HG02938 (cell line): ENCODE data around the gene NKX6-2.
"Not testable (repeated sequence)": the region's sequence is repeated elsewhere in the genome, so short reads cannot be mapped to it uniquely, and the experiment has no call there.

ENCODE experiments used
- ATAC-seq: cut with Tn5 transposase; IDR thresholded peaks from one replicate; pipeline ENCODE4 v1.9.1; 2021; ENCODE audit warnings: mild to moderate bottlenecking, moderate library complexity; ENCODE audit not compliant: unreplicated experiment

Gene NKX6-2

DNA sequence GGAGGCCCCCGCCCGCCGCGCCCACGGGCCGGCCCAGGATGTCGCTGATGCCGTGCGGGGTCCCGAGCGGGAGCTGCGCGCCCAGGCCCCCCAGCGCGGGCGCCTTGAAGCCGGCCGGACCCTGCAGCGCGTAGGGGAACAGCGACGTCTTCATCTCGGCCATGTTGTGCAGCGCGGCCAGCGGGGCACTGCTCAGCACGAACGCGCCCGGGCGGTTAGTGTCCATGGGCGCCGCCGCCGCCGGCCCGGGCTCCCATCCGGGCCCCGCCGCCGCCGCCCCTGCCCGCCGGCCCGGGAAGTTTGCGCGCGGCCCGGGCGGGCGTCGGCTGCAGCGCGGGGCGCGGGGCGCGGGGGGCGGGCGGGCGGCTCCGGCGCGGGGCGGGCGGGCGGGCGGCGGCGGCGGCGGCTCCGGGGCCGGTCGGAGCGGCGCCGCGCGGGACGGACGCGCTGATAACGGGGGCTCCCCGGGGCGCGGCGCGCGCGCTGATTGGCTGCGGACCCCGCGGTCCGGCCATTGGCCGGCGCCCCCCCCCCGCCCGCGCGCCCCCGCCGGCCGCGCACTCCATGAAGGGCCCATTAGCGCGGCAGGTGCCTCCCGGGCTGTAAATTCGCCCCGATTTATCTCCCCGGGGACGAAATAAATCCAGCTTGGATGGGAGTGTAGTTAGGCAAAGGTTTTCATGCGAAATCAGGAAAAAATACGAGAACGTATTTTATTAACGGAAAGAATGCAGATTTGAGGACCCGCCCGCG is at the start of gene NKX6-2:
TSS of gene NKX6-2 (minus strand) at position 425 of the 753 bp plus-strand sequence. CDS start at position 226, 199 bp downstream.
- no peak for ATAC-seq

DNA sequence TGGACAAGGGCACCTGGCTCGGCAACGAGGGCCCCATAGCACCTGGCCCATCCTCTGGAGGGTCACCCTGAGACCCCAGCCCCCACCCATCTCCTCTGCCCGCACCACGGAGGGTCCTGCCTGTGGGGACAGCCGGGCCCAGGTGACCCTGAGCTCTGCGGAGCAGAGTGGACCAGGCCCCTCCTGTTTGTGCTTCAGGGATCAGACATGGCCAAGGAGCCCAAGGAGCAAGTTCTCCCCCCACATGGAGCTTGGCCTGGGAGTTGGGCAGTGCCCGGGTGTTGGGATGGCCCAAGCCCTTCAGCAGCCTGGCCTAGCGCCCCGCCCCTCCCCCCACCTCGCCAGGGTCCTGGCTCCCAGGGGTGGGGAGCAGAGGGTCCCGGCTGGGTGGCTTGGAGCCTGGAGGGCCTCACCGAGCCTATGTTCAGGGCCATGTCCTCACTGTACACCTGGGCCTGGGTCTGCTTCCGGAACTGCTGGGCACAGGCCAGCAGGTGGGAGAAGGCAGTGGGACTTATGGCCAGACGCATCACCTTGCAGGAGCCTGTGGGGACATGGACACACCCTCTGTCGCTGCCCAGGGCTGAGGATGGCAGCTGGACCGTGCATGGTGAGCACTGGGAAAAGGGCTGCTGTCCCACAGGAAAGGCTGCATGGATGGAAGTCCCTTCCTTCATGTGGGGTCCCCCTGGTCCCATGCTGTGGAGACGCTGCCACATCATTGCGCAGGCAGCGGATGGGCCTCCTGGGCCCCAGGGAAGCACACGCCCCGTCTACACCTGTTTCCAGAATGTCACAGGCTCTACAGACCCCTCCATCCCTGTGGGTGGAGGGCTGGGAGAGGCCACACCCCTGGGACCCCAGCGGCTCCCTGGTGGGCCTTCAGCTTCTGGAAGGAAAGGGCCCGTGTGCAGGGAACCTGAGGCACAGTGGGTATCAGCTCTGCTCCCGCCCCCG is 49.2 kb upstream of the NKX6-2 start:
- no peak for ATAC-seq

DNA sequence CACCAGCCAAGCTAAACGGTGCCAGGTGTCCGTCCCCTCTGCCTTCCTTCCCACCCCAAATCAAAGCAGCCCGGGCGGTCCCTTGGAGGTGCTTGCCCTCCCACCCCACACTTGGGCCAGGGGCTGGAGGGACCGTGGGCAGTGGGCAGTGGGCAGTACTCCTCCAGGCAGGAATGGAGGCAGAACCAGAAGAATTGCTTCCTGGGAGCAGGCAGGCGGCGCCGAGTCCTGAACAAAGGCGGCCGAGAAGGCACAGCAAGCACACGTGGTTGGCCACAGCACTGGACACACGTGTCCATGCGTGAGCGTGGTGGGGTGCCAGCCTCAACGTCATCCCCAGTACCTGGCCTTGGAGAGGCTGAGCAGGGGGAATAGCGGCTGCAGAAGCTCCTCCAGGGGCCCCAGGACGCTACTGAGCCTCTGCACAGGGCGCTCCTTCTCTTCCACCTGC is 48.4 kb upstream of the NKX6-2 start:
- no peak for ATAC-seq

DNA sequence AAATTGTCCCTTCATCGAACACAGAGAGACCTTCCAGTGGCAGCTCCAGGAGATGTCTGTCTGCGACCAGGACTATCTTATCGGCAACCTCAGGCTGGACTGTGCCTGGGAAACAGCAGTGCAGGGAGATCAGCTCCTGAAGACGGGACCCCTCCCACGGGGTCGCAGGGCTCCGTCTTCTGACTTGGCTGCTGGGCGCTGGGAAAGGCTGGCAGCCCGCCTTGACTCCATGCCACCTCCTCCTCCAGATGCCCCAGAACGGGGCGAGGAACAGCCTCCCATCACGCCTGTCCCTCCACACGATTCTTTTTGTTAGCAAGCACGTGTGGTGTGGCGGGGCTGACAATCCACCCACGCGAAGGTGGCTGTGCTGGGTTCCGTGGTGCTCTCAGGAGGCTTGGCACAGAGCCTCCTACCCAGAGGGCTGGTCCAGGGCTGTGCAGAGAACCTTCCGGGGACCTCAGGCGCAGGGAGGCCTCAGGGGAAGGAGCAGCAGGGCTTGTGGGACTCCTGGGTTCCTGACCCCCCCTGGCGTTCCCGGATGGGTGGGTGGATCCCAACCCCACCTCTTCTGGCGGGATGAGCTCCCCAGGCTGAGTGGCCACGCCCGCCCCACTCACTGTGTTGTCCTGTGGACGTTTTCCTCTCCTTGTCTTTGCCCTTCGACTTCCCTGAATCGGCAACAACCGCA is 47.6 kb upstream of the NKX6-2 start:
- ATAC-seq, result no peak

- ATAC-seq, result no peak
Observed at GRCh38 chr10:132832186-132832969, 46.4 kb upstream of the NKX6-2 start.

- ATAC-seq, result no peak
Observed at GRCh38 chr10:132829403-132829802, 43.5 kb upstream of the NKX6-2 start.

DNA sequence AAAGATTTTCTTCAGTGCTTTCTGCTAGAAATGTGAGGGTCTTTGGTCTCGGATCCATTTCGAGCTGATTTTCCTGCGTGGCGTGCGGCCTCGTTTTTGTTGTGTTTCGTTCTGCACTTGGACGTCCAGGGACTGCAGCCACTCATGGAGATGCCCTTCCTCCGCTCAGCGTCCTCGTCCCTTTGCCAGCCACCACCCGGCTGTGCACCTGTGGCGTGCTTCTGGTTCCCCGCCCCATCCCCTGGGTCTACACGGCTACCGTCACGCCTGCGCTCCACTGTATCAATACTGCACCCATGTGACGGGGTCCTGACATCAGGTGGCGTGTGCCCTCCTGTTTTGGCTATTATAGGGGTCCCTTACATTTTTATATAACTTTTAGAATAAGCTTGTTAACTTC is 42.7 kb upstream of the NKX6-2 start:
- no peak for ATAC-seq

DNA sequence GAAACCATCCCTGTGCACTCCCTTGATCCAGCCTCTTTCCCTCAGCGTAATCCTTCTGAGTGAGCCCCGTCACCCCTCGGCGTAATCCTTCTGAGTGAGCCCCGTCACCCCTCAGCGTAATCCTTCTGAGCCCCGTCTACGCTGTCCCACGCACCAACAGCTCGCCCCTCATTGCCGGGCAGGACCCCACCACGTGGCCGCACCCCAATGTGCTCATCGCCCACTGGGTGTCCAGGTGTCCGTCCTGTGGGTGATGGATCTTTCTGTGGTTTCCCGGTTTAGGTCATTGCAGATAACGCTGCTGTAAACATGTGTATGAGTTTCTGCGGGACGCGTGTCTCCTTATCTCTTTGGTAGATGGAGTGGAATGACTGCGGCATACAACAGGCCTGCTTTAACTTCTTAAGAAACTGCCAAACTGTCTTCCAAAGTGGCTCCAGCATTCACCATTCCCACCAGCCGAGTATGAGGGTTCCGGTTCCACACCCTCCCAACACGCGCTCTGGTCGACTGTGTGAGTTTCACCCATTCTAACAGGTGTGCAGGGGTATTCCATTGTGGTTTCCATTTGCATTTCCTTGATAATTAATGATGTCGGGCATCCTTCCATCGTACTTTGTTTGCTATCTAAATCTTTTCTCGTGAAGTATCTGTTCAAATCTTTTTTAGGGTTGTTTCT is 42.1 kb upstream of the NKX6-2 start:
- ATAC-seq, result no peak

GRCh38 chr10:132827423-132827789 is 41.5 kb upstream of the NKX6-2 start:
- no peak for ATAC-seq

- no peak for ATAC-seq
Observed at GRCh38 chr10:132826524-132827422, 40.8 kb upstream of the NKX6-2 start.

DNA sequence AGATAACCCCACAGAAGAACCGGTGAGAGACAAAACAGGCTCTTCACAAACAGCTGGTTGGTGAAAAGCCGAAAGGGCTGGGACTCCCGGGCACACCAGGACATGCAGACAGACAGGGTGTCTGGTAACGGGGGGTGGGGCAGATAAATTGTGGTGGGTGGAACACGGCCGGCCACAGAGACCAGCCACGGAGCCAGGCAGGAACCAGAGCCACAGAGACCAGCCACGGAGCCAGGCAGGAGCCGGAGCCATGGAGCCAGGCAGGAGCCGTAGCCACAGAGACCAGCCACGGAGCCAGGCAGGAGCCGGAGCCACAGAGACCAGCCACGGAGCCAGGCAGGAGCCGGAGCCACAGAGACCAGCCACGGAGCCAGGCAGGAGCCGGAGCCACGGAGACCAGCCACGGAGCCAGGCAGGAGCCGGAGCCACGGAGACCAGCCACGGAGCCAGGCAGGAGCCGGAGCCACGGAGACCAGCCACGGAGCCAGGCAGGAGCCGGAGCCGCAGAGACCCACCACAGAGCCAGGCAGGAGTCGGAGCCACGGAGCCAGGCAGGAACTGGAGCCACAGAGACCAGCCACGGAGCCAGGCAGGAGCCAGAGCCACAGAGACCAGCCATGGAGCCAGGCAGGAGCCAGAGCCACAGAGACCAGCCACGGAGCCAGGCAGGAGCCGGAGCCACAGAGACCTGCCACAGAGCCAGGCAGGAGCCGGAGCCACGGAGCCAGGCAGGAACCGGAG is 40.0 kb upstream of the NKX6-2 start:
- ATAC-seq, result not testable (repeated sequence)

DNA sequence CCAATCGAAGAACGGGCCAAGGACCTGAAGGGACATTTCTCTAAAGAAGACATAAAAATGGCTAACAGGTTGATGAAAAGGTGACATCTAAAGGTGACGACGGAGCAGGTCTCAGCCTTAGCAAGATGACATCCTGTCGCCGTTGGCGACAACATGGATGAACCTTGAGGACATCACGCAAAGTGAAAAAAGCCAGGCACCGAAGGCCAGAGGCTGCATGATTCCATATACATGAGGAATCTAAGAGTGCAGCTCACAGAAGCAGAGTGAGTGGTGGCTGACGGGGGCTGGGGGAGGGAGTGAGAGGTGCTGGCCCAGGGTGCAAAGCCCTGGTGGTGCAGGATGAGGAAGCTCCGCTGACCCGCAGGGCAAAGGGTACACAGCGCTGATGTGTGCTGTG is 34.1 kb upstream of the NKX6-2 start:
- ATAC-seq, result no peak

- ATAC-seq, result no peak
Observed at GRCh38 chr10:132817701-132818211, 31.8 kb upstream of the NKX6-2 start.

- ATAC-seq, result no peak
Observed at GRCh38 chr10:132816718-132817117, 30.8 kb upstream of the NKX6-2 start.

DNA sequence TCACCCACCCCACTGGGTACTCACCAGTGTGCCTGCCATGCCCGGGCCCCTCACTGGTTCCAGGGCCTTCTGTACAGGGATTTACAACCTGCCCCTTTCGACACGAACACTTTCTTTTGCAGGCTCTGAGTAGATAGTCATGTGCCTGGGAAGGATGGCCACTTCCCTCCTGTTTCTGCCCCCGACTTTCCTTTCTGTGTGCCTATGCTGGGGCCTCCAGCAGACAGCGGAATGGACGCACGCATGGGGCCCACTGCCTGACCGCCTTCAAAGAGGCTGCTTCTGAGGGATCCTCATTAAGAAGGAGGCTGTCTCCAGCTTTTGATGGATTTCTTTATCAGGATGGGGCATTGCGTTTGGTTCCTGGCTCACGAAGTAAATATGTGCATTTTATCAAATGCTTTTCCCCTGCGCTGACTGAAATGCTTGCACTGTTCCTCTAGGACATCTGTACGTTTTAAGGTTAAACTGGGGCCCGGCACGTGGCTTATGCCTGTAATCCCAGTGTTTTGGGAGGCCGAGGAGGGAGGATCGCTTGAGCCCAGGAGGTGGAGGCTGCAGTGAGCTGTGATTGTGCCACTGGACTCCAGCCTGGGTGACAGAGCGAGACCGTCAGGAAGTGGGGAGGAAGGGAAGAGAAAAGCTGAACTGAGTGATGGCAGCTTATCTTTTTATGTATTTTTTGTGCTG is 29.4 kb upstream of the NKX6-2 start:
- ATAC-seq, result no peak

DNA sequence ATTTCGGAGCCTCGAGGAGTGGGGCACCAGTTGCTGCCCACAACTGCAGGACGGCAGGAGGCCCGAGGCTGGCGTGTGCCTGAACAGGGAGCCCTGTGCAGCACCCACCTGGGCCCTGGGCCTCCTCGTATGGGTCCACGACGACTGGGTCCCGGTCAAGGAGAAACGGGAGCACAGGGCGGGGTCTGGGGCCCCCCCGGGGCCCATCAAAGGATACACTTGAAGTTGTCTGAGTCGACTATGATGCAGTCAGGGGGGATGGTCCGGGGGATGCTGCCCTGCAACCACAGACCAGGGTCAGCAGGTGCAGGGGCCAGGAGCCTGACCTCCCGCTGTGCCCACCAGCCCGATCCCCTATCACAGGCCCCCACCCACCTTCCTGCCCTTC is 28.5 kb upstream of the NKX6-2 start:
- no peak for ATAC-seq
